ENCODE data around the gene TSPAN11. TPM values are rescaled to one million over a fixed set of nuclear protein-coding genes. Genes with fewer than 3 reads are reported as not detected.

TSPAN11 gene
- total RNA-seq, 1 experiment from 2014 or later: 4.6 TPM

DNA sequence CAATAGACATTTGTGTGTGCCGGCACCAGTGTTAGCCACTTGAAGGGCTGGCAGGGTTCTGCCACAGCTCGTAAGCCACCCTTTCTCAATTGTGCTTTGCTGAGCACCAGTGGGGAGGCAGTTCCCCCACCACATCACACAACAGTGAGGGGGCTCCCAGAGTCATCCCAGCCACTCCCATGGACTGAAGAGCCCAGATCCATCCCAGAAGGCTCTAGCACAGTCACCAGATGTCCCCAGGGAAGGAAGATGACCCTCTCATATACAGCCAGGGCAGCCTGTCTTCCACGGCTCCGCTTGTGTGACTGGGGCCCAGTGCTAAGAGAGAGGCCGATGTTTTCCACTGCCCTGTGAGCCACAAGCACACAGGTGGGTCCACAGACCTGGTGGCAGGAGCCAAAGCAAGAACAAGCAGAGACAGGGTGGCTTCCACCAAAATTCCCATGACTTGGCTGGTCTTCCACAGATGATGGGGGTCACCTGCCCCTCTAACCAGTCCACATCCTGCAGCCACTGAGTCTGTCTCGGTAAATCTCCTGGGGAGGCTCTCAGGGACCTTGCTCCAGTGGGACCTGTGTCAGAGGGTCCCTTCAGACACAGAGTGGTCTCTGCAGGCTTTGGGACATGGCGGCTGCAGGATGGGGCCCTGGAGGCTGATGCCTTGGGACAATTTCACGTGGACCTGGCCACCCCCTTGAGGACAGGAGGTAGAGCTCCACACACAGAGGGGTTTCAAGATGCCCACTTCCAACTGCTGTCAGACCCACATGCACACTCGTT, 75.2 kb downstream of the TSPAN11 start:
- ATAC-seq: no peak
- Mint-ChIP-seq H3K4me1 (peaks cover 8% of the 10 kb centered on the region), H3K27me3 (ENCODE audit: low read depth) (no peaks in the 10 kb centered on the region; the same call in 1 of the 2 replicates), H3K9me3 (no peaks in the 10 kb centered on the region), H3K36me3 (no peaks in the 10 kb centered on the region), H3K27ac (no peak overlapping the region), H3K4me3 (no peak overlapping the region)
- no peak for TF ChIP-seq MYBL2 (CRISPR knock-in tag; IDR thresholded peaks at IDR 0.05)
- no peak for TF ChIP-seq CREB1 (CRISPR knock-in tag; IDR thresholded peaks at IDR 0.05)
- TF ChIP-seq, protein P1, sequence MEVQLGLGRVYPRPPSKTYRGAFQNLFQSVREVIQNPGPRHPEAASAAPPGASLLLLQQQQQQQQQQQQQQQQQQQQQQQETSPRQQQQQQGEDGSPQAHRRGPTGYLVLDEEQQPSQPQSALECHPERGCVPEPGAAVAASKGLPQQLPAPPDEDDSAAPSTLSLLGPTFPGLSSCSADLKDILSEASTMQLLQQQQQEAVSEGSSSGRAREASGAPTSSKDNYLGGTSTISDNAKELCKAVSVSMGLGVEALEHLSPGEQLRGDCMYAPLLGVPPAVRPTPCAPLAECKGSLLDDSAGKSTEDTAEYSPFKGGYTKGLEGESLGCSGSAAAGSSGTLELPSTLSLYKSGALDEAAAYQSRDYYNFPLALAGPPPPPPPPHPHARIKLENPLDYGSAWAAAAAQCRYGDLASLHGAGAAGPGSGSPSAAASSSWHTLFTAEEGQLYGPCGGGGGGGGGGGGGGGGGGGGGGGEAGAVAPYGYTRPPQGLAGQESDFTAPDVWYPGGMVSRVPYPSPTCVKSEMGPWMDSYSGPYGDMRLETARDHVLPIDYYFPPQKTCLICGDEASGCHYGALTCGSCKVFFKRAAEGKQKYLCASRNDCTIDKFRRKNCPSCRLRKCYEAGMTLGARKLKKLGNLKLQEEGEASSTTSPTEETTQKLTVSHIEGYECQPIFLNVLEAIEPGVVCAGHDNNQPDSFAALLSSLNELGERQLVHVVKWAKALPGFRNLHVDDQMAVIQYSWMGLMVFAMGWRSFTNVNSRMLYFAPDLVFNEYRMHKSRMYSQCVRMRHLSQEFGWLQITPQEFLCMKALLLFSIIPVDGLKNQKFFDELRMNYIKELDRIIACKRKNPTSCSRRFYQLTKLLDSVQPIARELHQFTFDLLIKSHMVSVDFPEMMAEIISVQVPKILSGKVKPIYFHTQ (CRISPR knock-in tag; IDR thresholded peaks at IDR 0.05): no peak
- TF ChIP-seq, protein P2, sequence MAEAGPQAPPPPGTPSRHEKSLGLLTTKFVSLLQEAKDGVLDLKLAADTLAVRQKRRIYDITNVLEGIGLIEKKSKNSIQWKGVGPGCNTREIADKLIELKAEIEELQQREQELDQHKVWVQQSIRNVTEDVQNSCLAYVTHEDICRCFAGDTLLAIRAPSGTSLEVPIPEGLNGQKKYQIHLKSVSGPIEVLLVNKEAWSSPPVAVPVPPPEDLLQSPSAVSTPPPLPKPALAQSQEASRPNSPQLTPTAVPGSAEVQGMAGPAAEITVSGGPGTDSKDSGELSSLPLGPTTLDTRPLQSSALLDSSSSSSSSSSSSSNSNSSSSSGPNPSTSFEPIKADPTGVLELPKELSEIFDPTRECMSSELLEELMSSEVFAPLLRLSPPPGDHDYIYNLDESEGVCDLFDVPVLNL (CRISPR knock-in tag; IDR thresholded peaks at IDR 0.05; ENCODE audit: borderline replicate concordance, low read depth): no peak
- no peak for TF ChIP-seq ZNF416 (CRISPR knock-in tag; IDR thresholded peaks at IDR 0.05)
- TF ChIP-seq ZNF263 (CRISPR knock-in tag; IDR thresholded peaks at IDR 0.05; ENCODE audit: low read depth): no peak
- TF ChIP-seq, protein P3, sequence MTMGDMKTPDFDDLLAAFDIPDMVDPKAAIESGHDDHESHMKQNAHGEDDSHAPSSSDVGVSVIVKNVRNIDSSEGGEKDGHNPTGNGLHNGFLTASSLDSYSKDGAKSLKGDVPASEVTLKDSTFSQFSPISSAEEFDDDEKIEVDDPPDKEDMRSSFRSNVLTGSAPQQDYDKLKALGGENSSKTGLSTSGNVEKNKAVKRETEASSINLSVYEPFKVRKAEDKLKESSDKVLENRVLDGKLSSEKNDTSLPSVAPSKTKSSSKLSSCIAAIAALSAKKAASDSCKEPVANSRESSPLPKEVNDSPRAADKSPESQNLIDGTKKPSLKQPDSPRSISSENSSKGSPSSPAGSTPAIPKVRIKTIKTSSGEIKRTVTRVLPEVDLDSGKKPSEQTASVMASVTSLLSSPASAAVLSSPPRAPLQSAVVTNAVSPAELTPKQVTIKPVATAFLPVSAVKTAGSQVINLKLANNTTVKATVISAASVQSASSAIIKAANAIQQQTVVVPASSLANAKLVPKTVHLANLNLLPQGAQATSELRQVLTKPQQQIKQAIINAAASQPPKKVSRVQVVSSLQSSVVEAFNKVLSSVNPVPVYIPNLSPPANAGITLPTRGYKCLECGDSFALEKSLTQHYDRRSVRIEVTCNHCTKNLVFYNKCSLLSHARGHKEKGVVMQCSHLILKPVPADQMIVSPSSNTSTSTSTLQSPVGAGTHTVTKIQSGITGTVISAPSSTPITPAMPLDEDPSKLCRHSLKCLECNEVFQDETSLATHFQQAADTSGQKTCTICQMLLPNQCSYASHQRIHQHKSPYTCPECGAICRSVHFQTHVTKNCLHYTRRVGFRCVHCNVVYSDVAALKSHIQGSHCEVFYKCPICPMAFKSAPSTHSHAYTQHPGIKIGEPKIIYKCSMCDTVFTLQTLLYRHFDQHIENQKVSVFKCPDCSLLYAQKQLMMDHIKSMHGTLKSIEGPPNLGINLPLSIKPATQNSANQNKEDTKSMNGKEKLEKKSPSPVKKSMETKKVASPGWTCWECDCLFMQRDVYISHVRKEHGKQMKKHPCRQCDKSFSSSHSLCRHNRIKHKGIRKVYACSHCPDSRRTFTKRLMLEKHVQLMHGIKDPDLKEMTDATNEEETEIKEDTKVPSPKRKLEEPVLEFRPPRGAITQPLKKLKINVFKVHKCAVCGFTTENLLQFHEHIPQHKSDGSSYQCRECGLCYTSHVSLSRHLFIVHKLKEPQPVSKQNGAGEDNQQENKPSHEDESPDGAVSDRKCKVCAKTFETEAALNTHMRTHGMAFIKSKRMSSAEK (CRISPR knock-in tag; IDR thresholded peaks at IDR 0.05; ENCODE audit: borderline replicate concordance): no peak
- TF ChIP-seq, protein P4, sequence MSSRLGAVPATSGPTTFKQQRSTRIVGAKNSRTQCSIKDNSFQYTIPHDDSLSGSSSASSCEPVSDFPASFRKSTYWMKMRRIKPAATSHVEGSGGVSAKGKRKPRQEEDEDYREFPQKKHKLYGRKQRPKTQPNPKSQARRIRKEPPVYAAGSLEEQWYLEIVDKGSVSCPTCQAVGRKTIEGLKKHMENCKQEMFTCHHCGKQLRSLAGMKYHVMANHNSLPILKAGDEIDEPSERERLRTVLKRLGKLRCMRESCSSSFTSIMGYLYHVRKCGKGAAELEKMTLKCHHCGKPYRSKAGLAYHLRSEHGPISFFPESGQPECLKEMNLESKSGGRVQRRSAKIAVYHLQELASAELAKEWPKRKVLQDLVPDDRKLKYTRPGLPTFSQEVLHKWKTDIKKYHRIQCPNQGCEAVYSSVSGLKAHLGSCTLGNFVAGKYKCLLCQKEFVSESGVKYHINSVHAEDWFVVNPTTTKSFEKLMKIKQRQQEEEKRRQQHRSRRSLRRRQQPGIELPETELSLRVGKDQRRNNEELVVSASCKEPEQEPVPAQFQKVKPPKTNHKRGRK (CRISPR knock-in tag; IDR thresholded peaks at IDR 0.05; ENCODE audit: borderline replicate concordance): no peak
- no peak for TF ChIP-seq HMGA2 (CRISPR knock-in tag; IDR thresholded peaks at IDR 0.05)
- no peak for TF ChIP-seq JAZF1 (CRISPR knock-in tag; IDR thresholded peaks at IDR 0.05)
- TF ChIP-seq, protein P5, sequence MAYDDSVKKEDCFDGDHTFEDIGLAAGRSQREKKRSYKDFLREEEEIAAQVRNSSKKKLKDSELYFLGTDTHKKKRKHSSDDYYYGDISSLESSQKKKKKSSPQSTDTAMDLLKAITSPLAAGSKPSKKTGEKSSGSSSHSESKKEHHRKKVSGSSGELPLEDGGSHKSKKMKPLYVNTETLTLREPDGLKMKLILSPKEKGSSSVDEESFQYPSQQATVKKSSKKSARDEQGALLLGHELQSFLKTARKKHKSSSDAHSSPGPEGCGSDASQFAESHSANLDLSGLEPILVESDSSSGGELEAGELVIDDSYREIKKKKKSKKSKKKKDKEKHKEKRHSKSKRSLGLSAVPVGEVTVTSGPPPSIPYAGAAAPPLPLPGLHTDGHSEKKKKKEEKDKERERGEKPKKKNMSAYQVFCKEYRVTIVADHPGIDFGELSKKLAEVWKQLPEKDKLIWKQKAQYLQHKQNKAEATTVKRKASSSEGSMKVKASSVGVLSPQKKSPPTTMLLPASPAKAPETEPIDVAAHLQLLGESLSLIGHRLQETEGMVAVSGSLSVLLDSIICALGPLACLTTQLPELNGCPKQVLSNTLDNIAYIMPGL (CRISPR knock-in tag; IDR thresholded peaks at IDR 0.05): no peak
- TF ChIP-seq, protein P6, sequence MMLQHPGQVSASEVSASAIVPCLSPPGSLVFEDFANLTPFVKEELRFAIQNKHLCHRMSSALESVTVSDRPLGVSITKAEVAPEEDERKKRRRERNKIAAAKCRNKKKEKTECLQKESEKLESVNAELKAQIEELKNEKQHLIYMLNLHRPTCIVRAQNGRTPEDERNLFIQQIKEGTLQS (CRISPR knock-in tag; conservative IDR thresholded peaks at IDR 0.05): no peak
- no peak for TF ChIP-seq CREM (CRISPR knock-in tag; IDR thresholded peaks at IDR 0.05)
- TF ChIP-seq, protein P7, sequence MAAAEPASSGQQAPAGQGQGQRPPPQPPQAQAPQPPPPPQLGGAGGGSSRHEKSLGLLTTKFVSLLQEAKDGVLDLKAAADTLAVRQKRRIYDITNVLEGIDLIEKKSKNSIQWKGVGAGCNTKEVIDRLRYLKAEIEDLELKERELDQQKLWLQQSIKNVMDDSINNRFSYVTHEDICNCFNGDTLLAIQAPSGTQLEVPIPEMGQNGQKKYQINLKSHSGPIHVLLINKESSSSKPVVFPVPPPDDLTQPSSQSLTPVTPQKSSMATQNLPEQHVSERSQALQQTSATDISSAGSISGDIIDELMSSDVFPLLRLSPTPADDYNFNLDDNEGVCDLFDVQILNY (CRISPR knock-in tag; IDR thresholded peaks at IDR 0.05): no peak
- no peak for TF ChIP-seq PRRX2 (CRISPR knock-in tag; IDR thresholded peaks at IDR 0.05)
- TF ChIP-seq, protein P8, sequence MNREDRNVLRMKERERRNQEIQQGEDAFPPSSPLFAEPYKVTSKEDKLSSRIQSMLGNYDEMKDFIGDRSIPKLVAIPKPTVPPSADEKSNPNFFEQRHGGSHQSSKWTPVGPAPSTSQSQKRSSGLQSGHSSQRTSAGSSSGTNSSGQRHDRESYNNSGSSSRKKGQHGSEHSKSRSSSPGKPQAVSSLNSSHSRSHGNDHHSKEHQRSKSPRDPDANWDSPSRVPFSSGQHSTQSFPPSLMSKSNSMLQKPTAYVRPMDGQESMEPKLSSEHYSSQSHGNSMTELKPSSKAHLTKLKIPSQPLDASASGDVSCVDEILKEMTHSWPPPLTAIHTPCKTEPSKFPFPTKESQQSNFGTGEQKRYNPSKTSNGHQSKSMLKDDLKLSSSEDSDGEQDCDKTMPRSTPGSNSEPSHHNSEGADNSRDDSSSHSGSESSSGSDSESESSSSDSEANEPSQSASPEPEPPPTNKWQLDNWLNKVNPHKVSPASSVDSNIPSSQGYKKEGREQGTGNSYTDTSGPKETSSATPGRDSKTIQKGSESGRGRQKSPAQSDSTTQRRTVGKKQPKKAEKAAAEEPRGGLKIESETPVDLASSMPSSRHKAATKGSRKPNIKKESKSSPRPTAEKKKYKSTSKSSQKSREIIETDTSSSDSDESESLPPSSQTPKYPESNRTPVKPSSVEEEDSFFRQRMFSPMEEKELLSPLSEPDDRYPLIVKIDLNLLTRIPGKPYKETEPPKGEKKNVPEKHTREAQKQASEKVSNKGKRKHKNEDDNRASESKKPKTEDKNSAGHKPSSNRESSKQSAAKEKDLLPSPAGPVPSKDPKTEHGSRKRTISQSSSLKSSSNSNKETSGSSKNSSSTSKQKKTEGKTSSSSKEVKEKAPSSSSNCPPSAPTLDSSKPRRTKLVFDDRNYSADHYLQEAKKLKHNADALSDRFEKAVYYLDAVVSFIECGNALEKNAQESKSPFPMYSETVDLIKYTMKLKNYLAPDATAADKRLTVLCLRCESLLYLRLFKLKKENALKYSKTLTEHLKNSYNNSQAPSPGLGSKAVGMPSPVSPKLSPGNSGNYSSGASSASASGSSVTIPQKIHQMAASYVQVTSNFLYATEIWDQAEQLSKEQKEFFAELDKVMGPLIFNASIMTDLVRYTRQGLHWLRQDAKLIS (CRISPR knock-in tag; IDR thresholded peaks at IDR 0.05; ENCODE audit: borderline replicate concordance): no peak
- no peak for TF ChIP-seq FOXP1 (CRISPR knock-in tag; IDR thresholded peaks at IDR 0.05; ENCODE audit: borderline replicate concordance)
- no peak for TF ChIP-seq CBFB (CRISPR knock-in tag; IDR thresholded peaks at IDR 0.05; ENCODE audit: low read depth)
- TF ChIP-seq NR2C2 (CRISPR knock-in tag; IDR thresholded peaks at IDR 0.05): no peak
- POLR2A ChIA-PET: interaction anchor here (0.5 kb wide), 1 partner anchor 1523 kb away, joined by 5 read pairs; no protein-coding TSS in a partner anchor
- CTCF ChIA-PET: interaction anchor here (1.1 kb wide), 1 partner anchor 16 kb away, joined by 3 read pairs; no protein-coding TSS in a partner anchor
- DNase-seq (ENCODE audit: low spot score): no peak
